NAMALWA (cell line): ENCODE measurements around the gene CDK11A.
"Not testable (repeated sequence)": the region's sequence is repeated elsewhere in the genome, so short reads cannot be mapped to it uniquely, and the experiment has no call there.

Experiments
- DNase-seq: peaks from one replicate; pipeline ENCODE4 v3.0.0-alpha.2; 2015; ENCODE audit warnings: low spot score

The CDK11A gene

DNA sequence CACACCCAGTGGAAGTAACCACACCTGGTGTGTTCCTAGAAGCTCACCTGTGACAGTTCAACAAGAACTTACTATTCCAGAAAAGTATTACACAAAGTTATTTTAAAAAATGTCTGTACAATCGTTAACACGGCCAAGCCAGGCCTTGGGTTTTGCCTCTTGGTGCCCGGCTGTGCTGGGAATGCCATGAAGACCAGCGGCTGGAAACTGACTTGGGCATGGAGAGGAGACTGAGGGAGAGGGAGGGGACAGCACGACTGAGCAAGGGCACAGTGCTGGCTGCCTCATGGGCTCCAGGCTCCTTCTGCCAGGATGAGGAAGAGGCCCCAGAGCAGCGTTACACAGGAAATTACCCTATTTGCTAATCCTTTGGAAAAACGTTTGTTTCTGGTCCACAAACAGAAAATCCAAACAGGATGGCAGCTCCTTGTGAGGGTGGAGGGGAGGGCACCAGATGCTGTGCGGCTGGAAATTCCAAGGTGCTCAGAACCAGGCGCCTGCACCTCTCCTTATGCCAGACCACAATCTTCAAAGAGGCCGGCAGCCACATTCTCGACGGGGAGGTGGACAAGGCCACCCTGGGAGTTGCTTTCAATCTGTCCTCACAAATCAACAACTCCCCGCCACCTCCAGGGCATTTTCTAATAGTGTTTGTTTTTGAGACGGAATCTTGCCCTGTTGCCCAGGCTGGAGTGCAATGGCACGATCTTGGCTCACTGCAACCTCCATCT lies 61.2 kb downstream of the CDK11A start:
- DNase-seq, result not testable (repeated sequence)

- not testable (repeated sequence) for DNase-seq
Measured at GRCh38 chr1:1662392-1662791, 61.8 kb downstream of the CDK11A start.

GRCh38 chr1:1658583-1659549 lies 65.3 kb downstream of the CDK11A start, which contains the start of gene CDK11B:
Gene CDK11B, minus strand, starts transcription at chr1:1659004. Its CDS starts 1,519 bp downstream, at chr1:1657485.
- DNase-seq, result peak; percentile 99
